SU-DHL-6 (cell line): ENCODE data around the gene TNFRSF9.

Experiments
- EZH2phosphoT487 ChIP-seq: fragments of 200-600 bp; sonication (generic), shearing (Covaris generic); conservative IDR thresholded peaks from 2 replicates; pipeline ENCODE4 v1.6.1; 2018; ENCODE audit warnings: mild to moderate bottlenecking, antibody characterized with exemption, low read length, moderate library complexity, mixed read lengths
- TF ChIP-seq, protein P1 (sequence below): fragments of 200-600 bp; sonication (generic); IDR thresholded peaks from one replicate; pipeline ENCODE4 v1.5.1; 2017; ENCODE audit warnings: antibody characterized with exemption, mild to moderate bottlenecking, low read length, moderate library complexity; ENCODE audit not compliant: insufficient read depth, poor library complexity, severe bottlenecking

DNA sequence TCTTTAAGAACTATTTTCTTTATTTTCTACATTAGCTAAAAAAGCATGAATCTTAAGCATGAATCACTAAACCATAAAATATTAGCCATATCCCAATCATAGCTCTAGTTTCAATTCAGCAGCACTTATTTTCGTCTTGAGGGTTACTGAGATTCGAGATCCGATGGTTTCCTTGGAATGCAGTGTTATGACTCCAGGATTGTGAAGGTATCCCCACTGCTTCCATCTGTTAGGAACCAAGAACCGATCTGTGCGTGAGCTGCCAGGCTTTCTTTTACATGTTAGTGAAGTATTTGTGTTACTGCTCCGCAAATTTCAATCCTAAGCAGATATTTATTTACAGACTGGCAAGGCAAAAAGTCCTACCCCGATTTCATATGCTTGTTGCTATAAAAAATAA lies 18.8 kb downstream of the TNFRSF9 start:
- TF ChIP-seq, protein P1, sequence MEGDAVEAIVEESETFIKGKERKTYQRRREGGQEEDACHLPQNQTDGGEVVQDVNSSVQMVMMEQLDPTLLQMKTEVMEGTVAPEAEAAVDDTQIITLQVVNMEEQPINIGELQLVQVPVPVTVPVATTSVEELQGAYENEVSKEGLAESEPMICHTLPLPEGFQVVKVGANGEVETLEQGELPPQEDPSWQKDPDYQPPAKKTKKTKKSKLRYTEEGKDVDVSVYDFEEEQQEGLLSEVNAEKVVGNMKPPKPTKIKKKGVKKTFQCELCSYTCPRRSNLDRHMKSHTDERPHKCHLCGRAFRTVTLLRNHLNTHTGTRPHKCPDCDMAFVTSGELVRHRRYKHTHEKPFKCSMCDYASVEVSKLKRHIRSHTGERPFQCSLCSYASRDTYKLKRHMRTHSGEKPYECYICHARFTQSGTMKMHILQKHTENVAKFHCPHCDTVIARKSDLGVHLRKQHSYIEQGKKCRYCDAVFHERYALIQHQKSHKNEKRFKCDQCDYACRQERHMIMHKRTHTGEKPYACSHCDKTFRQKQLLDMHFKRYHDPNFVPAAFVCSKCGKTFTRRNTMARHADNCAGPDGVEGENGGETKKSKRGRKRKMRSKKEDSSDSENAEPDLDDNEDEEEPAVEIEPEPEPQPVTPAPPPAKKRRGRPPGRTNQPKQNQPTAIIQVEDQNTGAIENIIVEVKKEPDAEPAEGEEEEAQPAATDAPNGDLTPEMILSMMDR: no peak
- no peak for TF ChIP-seq EZH2phosphoT487
